Mammary epithelial cell (primary cell): Measurements from ENCODE around the gene ZNF554.

Source experiments
- CTCF ChIP-seq, 2 donors: IDR thresholded peaks in 1 of 2; conservative IDR thresholded peaks in 1 of 2; 2 replicates each; pipeline ENCODE4 v1.5.1; 2011 to 2012; ENCODE audit warnings: inconsistent platforms in 2 of 2, low read length in 2 of 2, mild to moderate bottlenecking in 2 of 2, control low read depth in 1 of 2, low read depth in 1 of 2; ENCODE audit not compliant: insufficient read depth in 1 of 2; ENCODE audit errors: extremely low read depth in 1 of 2
- EZH2 ChIP-seq: IDR thresholded peaks from 2 replicates; pipeline ENCODE4 v1.6.1; 2012; ENCODE audit warnings: low read length, inconsistent platforms, borderline replicate concordance

- TF ChIP-seq CTCF (conservative IDR thresholded peaks at IDR 0.05 in 1 of 2, IDR thresholded peaks at IDR 0.05 in 1 of 2; ENCODE audit: extremely low read depth in 1 of 2, insufficient read depth in 1 of 2, low read depth in 1 of 2, low read length in 2 of 2) (no peak), EZH2 (no peak)
Measured at GRCh38 chr19:2837430-2837829, 17.8 kb downstream of the ZNF554 start.
